Measurements from ENCODE around the gene ZMYM2. TPM values are rescaled to one million over a fixed set of nuclear protein-coding genes. Genes with fewer than 3 reads are reported as not detected.

ZMYM2 gene
- 23.6 and 29.7 TPM in 2 replicates for total RNA-seq

GRCh38 chr13:19958155-19959111, at the start of gene ZMYM2:
ZMYM2 (plus strand) TSS chr13:19958727; CDS start chr13:19993073, 34,346 bp downstream.

Other genes with a start within 250 kb of the ZMYM2 start
- 52.7 and 58.3 TPM in 2 replicates for gene PSPC1, start 175.8 kb upstream of the ZMYM2 start, total RNA-seq
- 4.5 and 7.8 TPM in 2 replicates for gene ZMYM5, start 95.1 kb upstream of the ZMYM2 start, total RNA-seq
- 0.37 and 0.71 TPM in 2 replicates for gene GJA3, start 202.3 kb downstream of the ZMYM2 start, total RNA-seq
- gene GJB2, start 234.2 kb downstream of the ZMYM2 start, total RNA-seq = 576 and 669 TPM in 2 replicates